ENCODE results near the gene RNASE13. TPM values are rescaled to one million over a fixed set of nuclear protein-coding genes. Genes with fewer than 3 reads are reported as not detected.
"Not testable (repeated sequence)": the region's sequence is repeated elsewhere in the genome, so short reads cannot be mapped to it uniquely, and the experiment has no call there.

RNASE13 gene
- polyA plus RNA-seq, 1 donor, result 0.68 TPM

GRCh38 chr14:20989471-20989786 lies 45.2 kb downstream of the RNASE13 start:
- no peak for DNase-seq

GRCh38 chr14:20988717-20989470 lies 45.7 kb downstream of the RNASE13 start:
- no peak for DNase-seq

GRCh38 chr14:20986811-20987210 lies 47.8 kb downstream of the RNASE13 start:
- no peak for DNase-seq

GRCh38 chr14:20985650-20986049 lies 49.0 kb downstream of the RNASE13 start:
- DNase-seq, result not testable (repeated sequence)

Other genes with a start within 250 kb of the RNASE13 start
- gene RNASE1, start 232.0 kb downstream of the RNASE13 start, polyA plus RNA-seq (ENCODE audit: insufficient read length), result 98.4 TPM
- gene RNASE3, start 143.4 kb downstream of the RNASE13 start, polyA plus RNA-seq (ENCODE audit: insufficient read length), result 1.2 TPM
- 1.1 TPM for gene RNASE2, start 79.3 kb downstream of the RNASE13 start, polyA plus RNA-seq (ENCODE audit: insufficient read length)
- 124 TPM for gene METTL17, start 44.8 kb downstream of the RNASE13 start, polyA plus RNA-seq (ENCODE audit: insufficient read length)
- gene SLC39A2, start 35.5 kb downstream of the RNASE13 start, polyA plus RNA-seq (ENCODE audit: insufficient read length), result 1.3 TPM
- 175 TPM for gene NDRG2, start 9.7 kb downstream of the RNASE13 start, polyA plus RNA-seq (ENCODE audit: insufficient read length)
- gene TPPP2, start 4.6 kb downstream of the RNASE13 start, polyA plus RNA-seq (ENCODE audit: insufficient read length), result 2.7 TPM
- gene RNASE7, start 7.6 kb upstream of the RNASE13 start, polyA plus RNA-seq (ENCODE audit: insufficient read length), result 0.55 TPM
- not detected for gene RNASE8, start 23.0 kb upstream of the RNASE13 start, polyA plus RNA-seq (ENCODE audit: insufficient read length)
- 82.7 TPM for gene ARHGEF40, start 35.5 kb upstream of the RNASE13 start, polyA plus RNA-seq (ENCODE audit: insufficient read length)
- gene ZNF219, start 63.8 kb upstream of the RNASE13 start, polyA plus RNA-seq (ENCODE audit: insufficient read length), result 22.8 TPM
- gene TMEM253, start 66.3 kb upstream of the RNASE13 start, polyA plus RNA-seq (ENCODE audit: insufficient read length), result 1.3 TPM
- 0.05 TPM for gene OR5AU1, start 121.3 kb upstream of the RNASE13 start, polyA plus RNA-seq (ENCODE audit: insufficient read length)
- 908 TPM for gene HNRNPC, start 234.6 kb upstream of the RNASE13 start, polyA plus RNA-seq (ENCODE audit: insufficient read length)
- gene RPGRIP1, start 245.3 kb upstream of the RNASE13 start, polyA plus RNA-seq (ENCODE audit: insufficient read length), result 0.58 TPM